ENCODE data around the gene TNNI3.
A peak's percentile ranks its signal among the peaks of the same experiment; 100 is the strongest.
"Not testable (repeated sequence)": the region's sequence is repeated elsewhere in the genome, so short reads cannot be mapped to it uniquely, and the experiment has no call there.

TNNI3 gene

GRCh38 chr19:55157064-55157908 is at the start of gene TNNI3:
TNNI3 (minus strand) TSS chr19:55157732; CDS start chr19:55157589, 143 bp downstream.
- DNase-seq (ENCODE audit: low read depth) = no peak

GRCh38 chr19:55206664-55207500 is 49.4 kb upstream of the TNNI3 start:
- peak; percentile 54 for DNase-seq (ENCODE audit: low read depth)

- not testable (repeated sequence) for DNase-seq (ENCODE audit: low read depth)
Measured at GRCh38 chr19:55202199-55202598, 44.7 kb upstream of the TNNI3 start.

- DNase-seq (ENCODE audit: low read depth) = no peak
Measured at GRCh38 chr19:55199620-55200204, 42.2 kb upstream of the TNNI3 start.

- DNase-seq (ENCODE audit: low read depth) = no peak
Measured at GRCh38 chr19:55198651-55199050, 41.1 kb upstream of the TNNI3 start.

- no peak for DNase-seq (ENCODE audit: low read depth)
Measured at GRCh38 chr19:55197528-55197927, 40.0 kb upstream of the TNNI3 start.

GRCh38 chr19:55196803-55197202 is 39.3 kb upstream of the TNNI3 start:
- DNase-seq (ENCODE audit: low read depth) = no peak

- no peak for DNase-seq (ENCODE audit: low read depth)
Measured at GRCh38 chr19:55193481-55193880, 35.9 kb upstream of the TNNI3 start.

GRCh38 chr19:55189403-55189835 is 31.9 kb upstream of the TNNI3 start:
- peak; percentile 68 for DNase-seq (ENCODE audit: low read depth)

- DNase-seq (ENCODE audit: low read depth) = no peak
Measured at GRCh38 chr19:55188625-55189024, 31.1 kb upstream of the TNNI3 start.

GRCh38 chr19:55186080-55186479 is 28.5 kb upstream of the TNNI3 start:
- no peak for DNase-seq (ENCODE audit: low read depth)

- no peak for DNase-seq (ENCODE audit: low read depth)
Measured at GRCh38 chr19:55181740-55182139, 24.2 kb upstream of the TNNI3 start.

- DNase-seq (ENCODE audit: low read depth) = no peak
Measured at GRCh38 chr19:55179606-55180484, 22.3 kb upstream of the TNNI3 start, which contains the start of gene SYT5. SYT5 (minus strand) TSS chr19:55180289; CDS start chr19:55179041, 1,248 bp downstream.

- DNase-seq (ENCODE audit: low read depth) = no peak
Measured at GRCh38 chr19:55178781-55179599, 21.5 kb upstream of the TNNI3 start.

GRCh38 chr19:55176076-55176475 is 18.5 kb upstream of the TNNI3 start:
- no peak for DNase-seq (ENCODE audit: low read depth)

GRCh38 chr19:55175117-55175867 is 17.8 kb upstream of the TNNI3 start:
- no peak for DNase-seq (ENCODE audit: low read depth)

- no peak for DNase-seq (ENCODE audit: low read depth)
Measured at GRCh38 chr19:55174425-55175116, 17.0 kb upstream of the TNNI3 start.

- DNase-seq (ENCODE audit: low read depth) = no peak
Measured at GRCh38 chr19:55173714-55174409, 16.3 kb upstream of the TNNI3 start.
